Urothelium cell line (cell line): ENCODE measurements around the gene GINS1.

ENCODE experiments used
- DNase-seq: peaks from one replicate; pipeline ENCODE4 v3.0.0; 2011; ENCODE audit warnings: low spot score, mixed read lengths
- FAIRE-seq: peaks from 2 replicates; lab custom pipeline; 2011; peaks lifted over from hg19 to GRCh38; lab: Jason Lieb, UNC

GINS1 gene

DNA sequence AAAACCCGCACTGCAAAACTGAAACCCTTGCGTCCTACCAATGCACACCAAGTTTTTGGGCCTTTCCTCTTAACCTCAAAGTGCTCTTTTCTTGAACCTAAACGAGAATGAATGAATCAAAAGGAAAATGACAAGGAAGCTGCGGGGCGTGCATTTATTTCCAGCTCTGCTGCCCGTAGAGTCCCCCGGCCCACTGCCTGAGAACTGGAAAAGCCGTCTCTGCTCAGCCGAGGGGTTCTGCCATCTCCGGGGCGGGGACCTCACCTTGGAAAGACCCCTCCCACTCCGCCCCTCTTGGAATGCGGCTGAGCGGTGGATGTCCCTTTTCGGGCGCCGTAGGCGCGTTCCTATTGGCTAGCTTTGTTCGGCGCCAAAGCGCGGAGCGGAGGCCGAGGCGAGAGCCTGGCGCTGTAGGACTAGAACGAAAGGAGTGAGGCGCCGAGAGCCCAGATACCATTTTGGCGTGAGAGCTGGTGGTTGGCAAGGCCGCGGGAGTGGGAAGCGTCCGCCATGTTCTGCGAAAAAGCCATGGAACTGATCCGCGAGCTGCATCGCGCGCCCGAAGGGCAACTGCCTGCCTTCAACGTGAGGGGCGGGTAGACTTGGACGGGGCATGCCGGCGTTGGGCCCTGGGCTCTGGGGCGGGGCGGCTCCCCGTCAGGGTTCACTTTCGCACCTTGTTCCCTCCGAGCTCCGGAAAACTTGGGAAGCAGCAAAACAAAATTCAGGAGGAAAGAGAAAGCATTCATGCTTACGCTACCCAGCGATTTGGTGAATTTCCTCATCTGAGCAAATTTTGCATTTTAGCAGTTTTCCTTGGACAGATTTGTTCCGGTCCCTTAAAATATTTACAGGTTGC is at the start of gene GINS1:
Gene GINS1 (plus strand): TSS at position 363 of the 859 bp plus-strand sequence. CDS start 148 bp downstream, at position 511.
- DNase-seq (peak; percentile 94), FAIRE-seq (no peak)

DNA sequence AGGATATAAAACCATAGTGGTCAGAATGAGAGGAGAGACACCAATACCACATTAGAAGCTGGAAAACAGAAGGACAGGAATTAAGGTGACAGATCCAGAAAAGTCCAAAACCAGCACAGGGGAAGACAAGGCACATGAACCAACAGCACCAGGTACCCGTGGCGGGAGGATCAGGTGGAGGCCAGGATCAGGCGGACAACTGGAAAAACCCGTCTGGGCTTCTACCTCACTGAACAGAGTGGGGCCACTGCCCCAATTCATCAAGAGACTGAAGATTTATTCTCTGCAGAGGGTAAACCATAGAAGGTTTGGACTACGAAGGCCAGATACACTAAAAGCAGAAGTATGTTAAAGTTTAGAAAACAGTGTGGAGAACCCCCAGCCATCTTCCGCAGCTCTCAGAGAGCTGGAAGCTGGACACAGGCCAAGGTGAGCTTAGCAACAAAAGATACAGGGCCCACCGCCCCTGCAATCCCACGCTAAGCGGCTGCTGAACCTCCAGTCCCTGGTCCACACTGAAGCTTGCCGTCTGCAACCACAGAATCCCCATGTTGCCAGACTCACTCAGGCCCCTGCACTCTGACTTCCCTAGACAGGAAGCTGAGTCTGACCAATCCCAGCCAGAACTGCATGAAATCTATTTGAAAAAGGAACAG is 46.7 kb upstream of the GINS1 start:
- FAIRE-seq = no peak

GRCh38 chr20:25361287-25361683 is 46.2 kb upstream of the GINS1 start:
- FAIRE-seq (no peak), DNase-seq (no peak)

More for the DNA sequence above, 46.7 kb upstream of the GINS1 start:
- DNase-seq = peak; percentile 43

- no peak for DNase-seq
- FAIRE-seq = no peak
These were observed 43.2 kb upstream of the GINS1 start for GRCh38 chr20:25364180-25364788.

DNA sequence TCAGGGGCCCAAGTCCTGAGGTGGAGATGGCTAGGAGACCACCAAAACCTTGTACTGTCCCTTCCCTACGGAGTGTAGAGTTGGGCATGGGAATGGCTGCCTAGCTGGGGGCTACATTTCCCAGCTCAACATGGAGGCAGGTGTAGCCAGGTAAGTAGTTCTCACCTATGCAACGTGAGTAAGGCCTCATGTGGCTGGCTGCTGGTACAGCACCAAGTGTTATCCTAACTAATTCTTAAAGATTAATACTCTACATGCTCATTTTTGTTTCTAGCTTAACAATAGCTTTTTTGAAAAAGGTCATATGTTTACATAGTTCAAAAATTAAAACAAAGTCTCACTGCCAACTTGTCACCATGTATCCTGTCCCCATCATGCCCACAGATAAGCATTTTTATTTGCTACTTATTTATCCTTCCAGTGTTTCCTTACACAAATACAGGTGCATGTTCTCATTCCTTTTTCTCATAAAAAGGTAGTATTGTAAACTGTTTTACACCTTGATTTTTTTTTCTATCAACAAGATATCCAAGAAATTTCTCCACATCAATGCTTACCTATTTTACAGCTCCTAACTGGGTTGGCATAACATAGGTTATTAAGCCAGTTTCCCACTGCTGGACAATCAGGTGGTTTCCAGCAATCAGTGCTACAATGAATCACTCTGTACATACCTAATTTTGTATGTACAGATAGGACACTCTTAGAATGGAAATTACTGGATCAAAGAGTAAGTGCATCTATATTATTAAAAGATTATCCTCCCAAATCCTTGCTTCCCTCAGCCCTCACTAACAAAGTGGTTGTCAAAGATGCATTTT is 42.4 kb upstream of the GINS1 start:
- FAIRE-seq (no peak), DNase-seq (no peak)

DNA sequence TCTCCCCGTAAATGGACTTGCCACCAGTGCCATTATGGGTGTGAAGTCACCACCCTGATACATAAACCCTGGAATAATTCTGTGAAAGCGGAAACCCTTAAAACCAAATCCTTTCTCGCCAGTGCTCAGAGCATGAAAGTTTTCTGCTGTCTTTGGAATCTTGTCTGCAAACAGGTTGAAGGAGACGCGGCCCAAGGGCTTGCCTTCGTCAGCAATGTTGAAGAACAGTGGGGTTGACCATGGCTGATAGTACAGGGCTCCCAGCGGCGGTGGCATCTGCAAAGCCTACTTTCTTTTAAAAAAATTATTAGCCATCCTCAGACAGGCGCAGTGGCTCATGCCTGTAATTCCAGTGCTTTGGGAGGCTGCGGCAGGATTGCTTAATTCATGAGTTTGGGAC is 38.9 kb upstream of the GINS1 start:
- FAIRE-seq (no peak), DNase-seq (no peak)

- DNase-seq (no peak), FAIRE-seq (no peak)
These were observed 38.5 kb upstream of the GINS1 start for GRCh38 chr20:25368976-25369375.

- DNase-seq = no peak
- no peak for FAIRE-seq
These were observed 37.9 kb upstream of the GINS1 start for GRCh38 chr20:25369529-25369928.

GRCh38 chr20:25369971-25370370 is 37.5 kb upstream of the GINS1 start:
- DNase-seq (no peak), FAIRE-seq (no peak)

DNA sequence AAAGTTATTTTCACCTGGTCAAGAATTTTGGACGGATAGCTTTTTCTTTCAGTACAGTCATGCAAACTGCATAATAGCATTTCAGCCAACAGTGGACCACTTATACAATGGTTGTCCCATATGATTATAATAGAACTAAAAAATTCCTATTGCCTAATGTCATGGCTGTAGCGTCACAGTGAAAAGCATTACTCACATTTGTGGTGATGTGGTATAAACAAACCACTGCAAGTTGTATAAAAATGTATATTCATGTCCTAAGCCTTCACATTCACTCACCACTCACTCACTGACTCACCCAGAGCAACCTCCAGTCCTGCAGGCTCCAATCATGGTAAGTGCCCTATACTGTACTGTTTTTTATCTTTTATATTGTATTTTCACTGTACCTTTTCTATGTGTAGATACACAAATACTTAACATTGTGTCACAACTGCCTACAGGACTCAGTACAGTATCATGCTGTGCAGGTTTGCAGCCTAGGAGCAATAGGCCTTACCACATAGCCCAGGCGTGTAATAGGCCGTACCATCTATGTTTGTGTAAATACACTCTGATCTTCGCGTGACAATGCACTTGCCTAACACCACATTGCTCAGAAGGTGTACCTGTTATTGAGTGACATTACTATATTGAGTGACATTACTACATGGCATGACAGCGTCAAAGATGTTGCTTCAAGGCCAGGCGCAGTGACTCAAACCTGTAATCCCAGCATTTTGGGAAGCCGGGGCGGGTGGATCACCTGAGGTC is 34.7 kb upstream of the GINS1 start:
- FAIRE-seq (no peak), DNase-seq (peak; percentile 54)

DNA sequence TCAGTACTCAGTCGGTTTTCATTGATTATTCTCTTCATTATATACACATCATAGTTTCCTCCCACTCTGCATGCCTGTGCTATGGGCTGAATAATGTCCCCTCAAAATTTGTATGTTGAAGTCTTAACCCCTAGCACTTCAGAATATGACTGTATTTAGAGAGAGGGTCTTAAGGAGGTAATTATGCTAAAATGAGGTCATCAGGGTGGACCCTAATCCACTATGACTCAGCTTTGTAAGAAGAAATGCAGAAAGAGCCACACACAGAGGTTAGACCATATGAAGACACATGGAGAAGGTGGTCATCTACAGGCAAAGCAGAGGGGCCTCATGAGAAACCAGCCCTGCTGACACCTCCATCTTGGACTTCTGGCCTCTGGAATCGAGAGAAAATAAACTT is 32.6 kb upstream of the GINS1 start:
- FAIRE-seq (no peak), DNase-seq (no peak)

GRCh38 chr20:25376236-25376635 is 31.2 kb upstream of the GINS1 start:
- DNase-seq (no peak), FAIRE-seq (no peak)

DNA sequence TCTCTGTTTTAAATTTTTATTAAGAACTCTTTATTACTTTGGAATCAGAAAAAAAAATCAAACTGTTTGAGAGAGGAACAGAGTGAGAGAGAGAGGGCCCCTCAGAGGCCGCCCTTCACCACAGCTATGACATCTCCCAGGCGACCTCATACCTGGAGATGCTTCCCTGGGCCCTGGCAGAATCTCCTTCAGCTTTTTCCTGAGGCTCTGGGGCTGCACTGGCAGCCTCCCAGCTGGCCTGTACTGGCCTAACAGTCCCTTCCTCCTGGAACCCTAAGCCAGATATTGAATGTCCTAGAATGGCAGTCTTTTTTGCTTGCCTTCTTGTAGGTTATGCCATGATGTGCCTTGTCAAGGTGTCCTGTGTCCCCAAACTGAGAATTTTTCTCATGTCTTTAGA is 30.6 kb upstream of the GINS1 start:
- DNase-seq = no peak
- FAIRE-seq = no peak

GRCh38 chr20:25378189-25378883 is 29.1 kb upstream of the GINS1 start:
- DNase-seq = no peak
- FAIRE-seq = no peak

DNA sequence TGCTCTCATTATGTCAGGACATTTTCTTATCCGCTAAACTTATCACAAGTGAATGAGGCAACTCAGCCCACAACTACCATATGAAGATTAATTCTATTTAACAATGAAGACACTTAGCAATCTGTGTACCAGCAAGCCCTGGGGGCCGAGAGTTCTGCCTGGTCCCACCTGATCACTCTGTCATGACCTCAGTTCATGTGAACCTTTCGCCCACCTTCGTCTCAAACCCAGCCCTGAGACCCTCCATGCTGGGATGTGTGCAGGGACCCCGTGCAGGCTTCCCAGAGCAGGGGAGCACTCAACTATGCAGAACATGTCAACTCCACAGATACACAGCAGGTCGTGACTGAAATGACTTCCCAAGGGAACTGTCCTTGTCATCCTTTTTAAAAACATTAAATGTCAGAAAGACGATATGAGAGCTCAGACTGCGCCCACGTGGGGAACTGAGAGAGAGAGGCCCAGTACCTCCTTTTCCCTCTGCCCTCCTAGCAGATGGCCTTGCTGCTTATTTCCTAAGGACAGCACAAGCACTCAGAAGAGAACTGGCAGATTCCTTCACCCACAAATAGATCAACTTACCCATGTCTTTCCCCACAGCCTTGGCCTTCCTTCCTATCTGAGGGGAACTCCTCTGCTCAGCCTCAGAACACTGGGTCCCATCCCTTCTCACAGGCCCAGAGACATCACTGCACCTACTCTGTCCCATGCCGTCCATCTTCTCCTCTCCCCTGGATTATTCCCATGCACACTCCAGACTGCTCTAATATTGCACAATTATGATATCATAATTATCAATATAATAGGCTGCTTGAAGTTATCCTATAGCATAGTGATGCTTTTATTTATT is 28.4 kb upstream of the GINS1 start:
- no peak for FAIRE-seq
- DNase-seq = no peak

GRCh38 chr20:25380945-25381614 is 26.4 kb upstream of the GINS1 start:
- FAIRE-seq = no peak
- no peak for DNase-seq

GRCh38 chr20:25382704-25383370 is 24.6 kb upstream of the GINS1 start:
- no peak for FAIRE-seq
- no peak for DNase-seq

- no peak for FAIRE-seq
These were observed 18.0 kb upstream of the GINS1 start for GRCh38 chr20:25389401-25389857.

More at GRCh38 chr20:25389401-25389857, 18.0 kb upstream of the GINS1 start:
- peak; percentile 23 for DNase-seq
